ENCODE results near the gene MINAR1.

The MINAR1 gene

DNA sequence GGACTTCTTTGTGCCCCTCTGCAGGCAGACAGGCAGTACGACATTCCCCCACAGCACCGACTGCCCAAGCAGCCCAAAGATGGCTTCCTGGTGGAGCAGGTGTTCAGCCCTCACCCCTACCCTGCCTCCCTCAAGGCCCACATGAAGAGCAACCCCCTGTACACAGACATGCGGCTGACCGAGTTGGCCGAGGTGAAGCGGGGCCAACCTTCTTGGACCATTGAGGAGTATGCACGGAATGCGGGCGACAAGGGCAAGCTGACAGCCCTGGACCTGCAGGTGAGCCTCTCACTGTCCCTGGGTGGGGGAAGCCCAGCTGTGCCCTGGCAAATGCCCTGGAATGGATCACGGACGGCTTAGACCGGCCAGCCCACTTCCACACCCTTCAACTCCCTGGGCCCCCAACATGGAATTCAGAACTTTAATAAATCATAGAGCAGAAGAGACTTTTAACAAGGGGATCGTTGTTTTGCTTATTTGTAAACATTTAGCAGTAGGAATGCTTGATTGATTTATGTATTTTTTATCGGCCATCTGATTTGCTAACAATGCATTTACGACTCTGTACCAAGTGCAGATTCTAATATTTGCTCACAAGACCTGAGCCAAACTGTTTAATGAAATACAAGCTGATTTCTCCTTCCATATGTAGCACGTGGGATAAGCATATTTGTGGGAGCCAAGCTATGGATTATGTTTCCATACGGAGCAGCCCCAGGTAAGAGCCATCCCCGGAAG lies 31.1 kb downstream of the MINAR1 start:
- DNase-seq (ENCODE audit: low read depth, low spot score), result no peak

- DNase-seq (ENCODE audit: low read depth, low spot score), result no peak
Observed at GRCh38 chr15:79463781-79464270, 31.7 kb downstream of the MINAR1 start.

GRCh38 chr15:79466488-79466887 lies 34.4 kb downstream of the MINAR1 start:
- no peak for DNase-seq (ENCODE audit: low read depth, low spot score)

DNA sequence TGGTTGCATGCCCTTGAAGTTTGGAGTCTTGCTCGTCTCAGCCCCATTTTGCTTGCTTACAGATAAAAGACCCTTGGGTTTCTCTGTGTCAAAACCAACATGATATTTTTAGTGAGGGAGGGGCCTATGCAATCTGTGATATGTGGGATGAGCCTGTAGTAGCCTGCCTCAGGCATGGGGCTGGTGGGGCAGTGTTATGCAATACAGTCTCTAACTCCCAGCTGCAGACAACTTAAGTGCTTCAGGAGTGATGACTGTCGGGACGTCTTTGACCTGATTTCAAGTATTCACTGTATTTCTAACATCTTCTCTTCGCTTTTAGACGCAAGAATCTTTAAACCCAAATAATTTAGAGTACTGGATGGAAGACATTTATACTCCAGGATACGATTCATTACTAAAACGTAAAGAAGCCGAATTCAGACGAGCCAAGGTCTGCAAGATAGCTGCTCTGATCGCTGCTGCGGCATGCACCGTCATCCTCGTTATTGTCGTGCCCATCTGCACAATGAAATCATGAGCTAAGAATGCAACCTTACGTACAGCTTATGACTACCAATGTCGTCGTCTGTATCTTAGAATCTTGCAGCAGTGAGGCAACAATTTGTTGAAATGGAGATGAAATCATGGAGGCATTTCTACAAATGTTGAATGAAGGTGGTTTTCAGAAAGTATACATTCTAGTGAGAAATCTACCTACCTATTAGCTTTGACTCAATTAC lies 35.9 kb downstream of the MINAR1 start:
- DNase-seq (ENCODE audit: low read depth, low spot score), result no peak

DNA sequence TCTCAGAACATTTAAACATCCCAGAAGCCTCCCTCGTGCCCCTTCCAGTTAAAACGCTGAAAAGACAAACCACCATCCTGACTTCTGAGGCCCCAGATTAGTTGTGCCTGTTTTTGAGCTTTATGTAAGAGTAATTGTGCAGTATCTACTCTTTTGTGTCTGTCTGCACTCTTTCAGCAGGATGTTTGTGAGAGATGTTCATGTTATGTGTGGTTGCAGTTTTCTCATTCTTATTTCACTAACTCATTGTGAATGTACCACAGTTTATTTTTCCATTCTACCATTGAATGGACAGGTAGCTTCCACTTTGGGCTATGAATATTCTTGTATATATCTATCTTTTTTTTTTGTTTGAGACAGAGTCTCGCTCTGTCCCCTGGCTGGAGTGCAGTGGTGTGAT lies 40.3 kb downstream of the MINAR1 start:
- no peak for DNase-seq (ENCODE audit: low read depth, low spot score)

- DNase-seq (ENCODE audit: low read depth, low spot score), result peak; percentile 43
Observed at GRCh38 chr15:79474252-79474651, 42.1 kb downstream of the MINAR1 start.

GRCh38 chr15:79475306-79475705 lies 43.2 kb downstream of the MINAR1 start:
- peak; percentile 48 for DNase-seq (ENCODE audit: low read depth, low spot score)

GRCh38 chr15:79478108-79478507 lies 46.0 kb downstream of the MINAR1 start:
- no peak for DNase-seq (ENCODE audit: low read depth, low spot score)

DNA sequence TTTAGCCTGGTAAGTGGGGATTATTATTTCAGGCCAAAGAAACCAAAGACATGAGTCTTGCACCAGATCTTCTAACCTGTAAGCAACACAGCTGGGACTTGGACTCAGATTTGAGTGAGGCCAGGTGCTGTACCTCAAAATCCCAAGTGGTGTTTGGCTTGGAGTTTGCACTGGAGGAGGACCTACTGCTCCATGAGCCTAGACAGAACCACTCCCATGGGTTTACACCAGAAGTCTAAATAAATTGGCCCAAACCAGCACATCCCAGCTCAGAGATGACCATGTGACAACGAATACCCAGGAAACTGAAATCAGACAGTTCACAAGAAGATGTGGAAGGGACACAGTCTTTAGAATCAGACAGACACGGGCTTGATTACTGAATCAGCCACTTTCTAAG lies 47.5 kb downstream of the MINAR1 start:
- no peak for DNase-seq (ENCODE audit: low read depth, low spot score)

DNA sequence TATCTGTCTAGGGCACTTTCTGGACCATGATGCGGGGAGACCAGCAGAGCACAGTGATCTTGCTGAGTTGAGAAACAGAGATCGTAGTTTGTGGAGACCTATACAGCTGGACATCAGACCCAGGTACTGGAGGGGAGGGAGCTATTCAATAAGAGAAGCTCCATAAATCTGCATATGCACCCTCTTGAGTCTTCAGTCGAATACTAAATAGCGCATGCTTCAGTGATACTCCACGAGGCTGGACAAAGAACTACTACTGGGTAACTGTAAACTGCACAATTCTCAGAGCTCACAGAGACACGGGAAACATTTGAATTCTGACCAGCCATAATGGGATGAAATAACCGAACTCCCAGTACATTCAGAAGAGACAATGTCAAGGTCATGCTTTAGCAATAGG lies 49.7 kb downstream of the MINAR1 start:
- no peak for DNase-seq (ENCODE audit: low read depth, low spot score)
